WTC11 (cell line): ENCODE data around the gene MYBPC1. TPM values are rescaled to one million over a fixed set of nuclear protein-coding genes. Genes with fewer than 3 reads are reported as not detected.

Experiments
- ATAC-seq: fragments of 200-7000 bp; cut with Tn5 transposase; 2 replicates; pipeline ENCODE4 v1.10.0; 2021; ENCODE audit warnings: mild to moderate bottlenecking, moderate library complexity
- CTCF ChIA-PET: fragments of 300-600 bp; sonication (Branson Sonifier 250); formaldehyde crosslinking; loops from one replicate; lab custom pipeline; 2021; ENCODE audit warnings: antibody characterized with exemption; lab: Charles Lee
- POLR2A ChIA-PET: fragments of 350-600 bp; sonication (Branson Sonifier 250); formaldehyde crosslinking; loops from one replicate; lab custom pipeline; 2021; ENCODE audit warnings: antibody characterized with exemption; lab: Charles Lee
- DNase-seq: peaks from one replicate; pipeline ENCODE4 v3.0.0; 2021; ENCODE audit warnings: low spot score
- H3K27ac Mint-ChIP-seq: 2 replicates; pipeline ENCODE4 v1.8.0; 2021; ENCODE audit warnings: mixed read lengths
- H3K27me3 Mint-ChIP-seq: 2 replicates; pipeline ENCODE4 v1.8.0; 2021; ENCODE audit warnings: low read depth, mild to moderate bottlenecking, moderate library complexity, mixed read lengths
- H3K36me3 Mint-ChIP-seq: 2 replicates; pipeline ENCODE4 v1.8.0; 2021; ENCODE audit warnings: mixed read lengths
- H3K4me1 Mint-ChIP-seq: 2 replicates; pipeline ENCODE4 v1.8.0; 2022; ENCODE audit warnings: mixed read lengths
- H3K4me3 Mint-ChIP-seq: 2 replicates; pipeline ENCODE4 v1.8.0; 2021; ENCODE audit warnings: mild to moderate bottlenecking, moderate library complexity, mixed read lengths
- H3K9me3 Mint-ChIP-seq: 2 replicates; pipeline ENCODE4 v1.8.0; 2021; ENCODE audit warnings: mixed read lengths
- ARID4B ChIP-seq: sonication (generic); formaldehyde crosslinking; IDR thresholded peaks from 2 replicates; pipeline ENCODE4 v1.8.0; 2023; ENCODE audit warnings: missing genetic modification reagents, mild to moderate bottlenecking, borderline replicate concordance
- ETV6 ChIP-seq: sonication (generic); formaldehyde crosslinking; IDR thresholded peaks from 2 replicates; pipeline ENCODE4 v1.8.1; 2022; ENCODE audit warnings: mild to moderate bottlenecking, missing genetic modification reagents
- FOXP1 ChIP-seq: sonication (generic); formaldehyde crosslinking; IDR thresholded peaks from 2 replicates; pipeline ENCODE4 v1.8.0; 2022; ENCODE audit warnings: missing genetic modification reagents, mild to moderate bottlenecking, moderate library complexity, borderline replicate concordance
- GRHL2 ChIP-seq: fragments of 250-450 bp; sonication (Bioruptor Pico); IDR thresholded peaks from 2 replicates; pipeline ENCODE4 v1.8.0; 2022; ENCODE audit warnings: mild to moderate bottlenecking, moderate library complexity; ENCODE audit not compliant: insufficient replicate concordance, severe bottlenecking
- JAZF1 ChIP-seq: fragments of 250-450 bp; sonication (Bioruptor Pico); IDR thresholded peaks from 2 replicates; pipeline ENCODE4 v1.9.0; 2021; ENCODE audit warnings: moderate library complexity, mild to moderate bottlenecking, inconsistent platforms
- JUN ChIP-seq: sonication (generic); formaldehyde crosslinking; IDR thresholded peaks from 2 replicates; pipeline ENCODE4 v1.8.0; 2023; ENCODE audit warnings: mild to moderate bottlenecking, missing genetic modification reagents
- NFE2L1 ChIP-seq: sonication (generic); formaldehyde crosslinking; IDR thresholded peaks from 2 replicates; pipeline ENCODE4 v1.8.1; 2023; ENCODE audit warnings: missing genetic modification reagents
- NFYB ChIP-seq: sonication (generic); formaldehyde crosslinking; conservative IDR thresholded peaks from 2 replicates; pipeline ENCODE4 v1.8.0; 2022; ENCODE audit warnings: low read depth, missing genetic modification reagents
- NR1H2 ChIP-seq: sonication (generic); formaldehyde crosslinking; IDR thresholded peaks from 2 replicates; pipeline ENCODE4 v1.9.0; 2021; ENCODE audit warnings: mild to moderate bottlenecking, moderate library complexity, missing genetic modification reagents
- RORB ChIP-seq: fragments of 250-450 bp; sonication (Bioruptor Pico); IDR thresholded peaks from 2 replicates; pipeline ENCODE4 v1.9.0; 2021; ENCODE audit warnings: mild to moderate bottlenecking
- SMAD3 ChIP-seq: sonication (generic); formaldehyde crosslinking; IDR thresholded peaks from 2 replicates; pipeline ENCODE4 v1.8.0; 2022; ENCODE audit warnings: missing genetic modification reagents, mild to moderate bottlenecking, borderline replicate concordance
- TEAD1 ChIP-seq: sonication (generic); formaldehyde crosslinking; IDR thresholded peaks from 2 replicates; pipeline ENCODE4 v1.8.0; 2022; ENCODE audit warnings: mild to moderate bottlenecking, missing genetic modification reagents
- ZBTB21 ChIP-seq: sonication (generic); formaldehyde crosslinking; IDR thresholded peaks from 2 replicates; pipeline ENCODE4 v1.8.1; 2023; ENCODE audit warnings: mild to moderate bottlenecking, missing genetic modification reagents, borderline replicate concordance
- ZNF138 ChIP-seq: sonication (generic); formaldehyde crosslinking; conservative IDR thresholded peaks from 2 replicates; pipeline ENCODE4 v1.8.1; 2022; ENCODE audit warnings: mild to moderate bottlenecking, moderate library complexity, missing genetic modification reagents
- ZNF232 ChIP-seq: sonication (generic); formaldehyde crosslinking; IDR thresholded peaks from 2 replicates; pipeline ENCODE4 v1.8.0; 2022; ENCODE audit warnings: mild to moderate bottlenecking, missing genetic modification reagents
- ZNF263 ChIP-seq: sonication (generic); formaldehyde crosslinking; IDR thresholded peaks from 2 replicates; pipeline ENCODE4 v1.8.1; 2022; ENCODE audit warnings: low read depth, mild to moderate bottlenecking, moderate library complexity, missing genetic modification reagents
- ZNF317 ChIP-seq: sonication (generic); formaldehyde crosslinking; IDR thresholded peaks from 2 replicates; pipeline ENCODE4 v1.8.1; 2023; ENCODE audit warnings: low read depth, mild to moderate bottlenecking, moderate library complexity, missing genetic modification reagents, borderline replicate concordance
- total RNA-seq: library from RNA; stranded (reverse); gene quantifications from 3 replicates; pipeline ENCODE4 v1.2.3, GENCODE V29; 2021
- TF ChIP-seq, protein P1 (sequence below): fragments of 200-600 bp; IDR thresholded peaks from 2 replicates; pipeline ENCODE4 v1.8.0; 2022; ENCODE audit warnings: antibody characterized with exemption
- TF ChIP-seq, protein P2 (sequence below): sonication (generic); formaldehyde crosslinking; IDR thresholded peaks from 2 replicates; pipeline ENCODE4 v1.8.0; 2022; ENCODE audit warnings: missing genetic modification reagents
- TF ChIP-seq, protein P3 (sequence below): sonication (generic); formaldehyde crosslinking; IDR thresholded peaks from 2 replicates; pipeline ENCODE4 v1.8.1; 2022; ENCODE audit warnings: missing genetic modification reagents, borderline replicate concordance
- TF ChIP-seq, protein P4 (sequence below): sonication (generic); formaldehyde crosslinking; IDR thresholded peaks from 2 replicates; pipeline ENCODE4 v1.8.1; 2022; ENCODE audit warnings: low read depth, mild to moderate bottlenecking, moderate library complexity, missing genetic modification reagents, borderline replicate concordance

MYBPC1 gene
- total RNA-seq, 1 experiment from 2014 or later = not detected

GRCh38 chr12:101637936-101638335, 43.2 kb downstream of the MYBPC1 start:
- ATAC-seq (no peak), DNase-seq (no peak)
- Mint-ChIP-seq H3K36me3 (no peaks in the 10 kb centered on the region), H3K9me3 (no peaks in the 10 kb centered on the region), H3K27me3 (peaks cover 28% of the 10 kb centered on the region)
- no peak for TF ChIP-seq ZNF263 (CRISPR knock-in tag)
- TF ChIP-seq, protein P1, sequence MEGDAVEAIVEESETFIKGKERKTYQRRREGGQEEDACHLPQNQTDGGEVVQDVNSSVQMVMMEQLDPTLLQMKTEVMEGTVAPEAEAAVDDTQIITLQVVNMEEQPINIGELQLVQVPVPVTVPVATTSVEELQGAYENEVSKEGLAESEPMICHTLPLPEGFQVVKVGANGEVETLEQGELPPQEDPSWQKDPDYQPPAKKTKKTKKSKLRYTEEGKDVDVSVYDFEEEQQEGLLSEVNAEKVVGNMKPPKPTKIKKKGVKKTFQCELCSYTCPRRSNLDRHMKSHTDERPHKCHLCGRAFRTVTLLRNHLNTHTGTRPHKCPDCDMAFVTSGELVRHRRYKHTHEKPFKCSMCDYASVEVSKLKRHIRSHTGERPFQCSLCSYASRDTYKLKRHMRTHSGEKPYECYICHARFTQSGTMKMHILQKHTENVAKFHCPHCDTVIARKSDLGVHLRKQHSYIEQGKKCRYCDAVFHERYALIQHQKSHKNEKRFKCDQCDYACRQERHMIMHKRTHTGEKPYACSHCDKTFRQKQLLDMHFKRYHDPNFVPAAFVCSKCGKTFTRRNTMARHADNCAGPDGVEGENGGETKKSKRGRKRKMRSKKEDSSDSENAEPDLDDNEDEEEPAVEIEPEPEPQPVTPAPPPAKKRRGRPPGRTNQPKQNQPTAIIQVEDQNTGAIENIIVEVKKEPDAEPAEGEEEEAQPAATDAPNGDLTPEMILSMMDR = no peak
- no peak for TF ChIP-seq GRHL2 (CRISPR knock-in tag)
- no peak for TF ChIP-seq NR1H2 (CRISPR knock-in tag)
- TF ChIP-seq ZNF317 (CRISPR knock-in tag) = no peak
- TF ChIP-seq JAZF1 (CRISPR knock-in tag) = no peak
- TF ChIP-seq NFYB = no peak
- TF ChIP-seq NFE2L1 (CRISPR knock-in tag) = no peak
- TF ChIP-seq TEAD1 = no peak
- TF ChIP-seq, protein P2, sequence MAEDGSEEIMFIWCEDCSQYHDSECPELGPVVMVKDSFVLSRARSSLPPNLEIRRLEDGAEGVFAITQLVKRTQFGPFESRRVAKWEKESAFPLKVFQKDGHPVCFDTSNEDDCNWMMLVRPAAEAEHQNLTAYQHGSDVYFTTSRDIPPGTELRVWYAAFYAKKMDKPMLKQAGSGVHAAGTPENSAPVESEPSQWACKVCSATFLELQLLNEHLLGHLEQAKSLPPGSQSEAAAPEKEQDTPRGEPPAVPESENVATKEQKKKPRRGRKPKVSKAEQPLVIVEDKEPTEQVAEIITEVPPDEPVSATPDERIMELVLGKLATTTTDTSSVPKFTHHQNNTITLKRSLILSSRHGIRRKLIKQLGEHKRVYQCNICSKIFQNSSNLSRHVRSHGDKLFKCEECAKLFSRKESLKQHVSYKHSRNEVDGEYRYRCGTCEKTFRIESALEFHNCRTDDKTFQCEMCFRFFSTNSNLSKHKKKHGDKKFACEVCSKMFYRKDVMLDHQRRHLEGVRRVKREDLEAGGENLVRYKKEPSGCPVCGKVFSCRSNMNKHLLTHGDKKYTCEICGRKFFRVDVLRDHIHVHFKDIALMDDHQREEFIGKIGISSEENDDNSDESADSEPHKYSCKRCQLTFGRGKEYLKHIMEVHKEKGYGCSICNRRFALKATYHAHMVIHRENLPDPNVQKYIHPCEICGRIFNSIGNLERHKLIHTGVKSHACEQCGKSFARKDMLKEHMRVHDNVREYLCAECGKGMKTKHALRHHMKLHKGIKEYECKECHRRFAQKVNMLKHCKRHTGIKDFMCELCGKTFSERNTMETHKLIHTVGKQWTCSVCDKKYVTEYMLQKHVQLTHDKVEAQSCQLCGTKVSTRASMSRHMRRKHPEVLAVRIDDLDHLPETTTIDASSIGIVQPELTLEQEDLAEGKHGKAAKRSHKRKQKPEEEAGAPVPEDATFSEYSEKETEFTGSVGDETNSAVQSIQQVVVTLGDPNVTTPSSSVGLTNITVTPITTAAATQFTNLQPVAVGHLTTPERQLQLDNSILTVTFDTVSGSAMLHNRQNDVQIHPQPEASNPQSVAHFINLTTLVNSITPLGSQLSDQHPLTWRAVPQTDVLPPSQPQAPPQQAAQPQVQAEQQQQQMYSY = no peak
- TF ChIP-seq JUN (CRISPR knock-in tag) = no peak
- TF ChIP-seq, all 79 proteins: peak for 0
- H3K27ac Mint-ChIP-seq = no peak overlapping the region
- H3K4me1 Mint-ChIP-seq = peaks cover 15% of the 10 kb centered on the region
- POLR2A ChIA-PET = no interaction called here
- CTCF ChIA-PET = no interaction called here
- H3K4me3 Mint-ChIP-seq = no peak overlapping the region

DNA sequence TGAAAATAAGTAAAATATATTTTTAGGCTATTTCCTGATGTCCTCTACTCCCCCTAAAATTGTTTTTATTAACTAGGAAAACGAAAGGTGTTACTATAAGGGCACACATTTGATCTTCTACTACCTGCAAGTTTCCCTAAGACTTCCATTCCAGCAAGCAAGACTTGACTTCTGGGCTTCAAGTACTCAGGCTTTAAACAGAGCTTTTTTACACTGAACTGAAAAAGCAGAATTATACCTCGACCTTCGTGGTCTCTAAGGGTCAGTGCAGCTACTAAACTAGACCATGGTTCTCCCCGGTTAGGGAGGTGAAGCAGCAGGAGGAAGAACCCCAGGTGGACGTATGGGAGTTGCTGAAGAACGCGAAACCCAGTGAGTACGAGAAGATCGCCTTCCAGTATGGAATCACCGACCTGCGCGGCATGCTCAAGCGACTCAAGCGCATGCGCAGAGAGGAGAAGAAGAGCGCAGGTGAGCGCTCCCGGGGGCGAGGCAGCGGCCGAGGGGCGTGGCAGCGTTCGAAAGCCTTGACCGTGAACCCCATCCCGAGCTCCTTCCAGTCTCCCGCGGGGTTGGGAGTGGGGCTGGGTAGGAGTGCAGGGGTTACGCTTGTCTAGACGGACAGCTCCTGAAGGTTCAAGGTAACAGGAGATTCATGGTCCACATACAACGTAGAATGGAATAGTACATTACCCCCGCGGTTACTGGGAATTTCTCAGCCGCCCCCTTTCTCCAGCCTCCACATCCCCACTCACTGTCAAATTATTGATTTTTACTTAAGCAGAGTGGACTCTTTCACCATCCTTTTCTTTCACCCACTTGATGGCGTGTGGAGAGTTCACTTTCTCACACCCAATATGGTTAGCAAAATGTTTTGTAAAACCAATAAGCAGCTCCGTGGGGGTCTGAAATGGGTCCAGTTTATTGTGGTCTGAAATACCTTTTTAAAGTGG, 47.6 kb downstream of the MYBPC1 start:
- no peak overlapping the region for H3K27ac Mint-ChIP-seq
- CTCF ChIA-PET = interaction anchor here (0.6 to 1.4 kb wide), 2 partner anchors 30 to 131 kb away, joined by 3 read pairs; no protein-coding TSS in a partner anchor
- peaks cover 13% of the 10 kb centered on the region for H3K4me1 Mint-ChIP-seq
- POLR2A ChIA-PET = interaction anchor here (0.6 kb wide), 1 partner anchor 18 kb away, joined by 3 read pairs; no protein-coding TSS in a partner anchor
- H3K4me3 Mint-ChIP-seq = peak overlapping the region; percentile 65
- ATAC-seq (peak; percentile 98), DNase-seq (peak; percentile 85)
- H3K27me3 Mint-ChIP-seq = peaks cover 37% of the 10 kb centered on the region
- H3K36me3 Mint-ChIP-seq = no peaks in the 10 kb centered on the region
- H3K9me3 Mint-ChIP-seq = no peaks in the 10 kb centered on the region
- TF ChIP-seq ZNF138 (CRISPR knock-in tag) = 0 out of 2 replicates have a peak, but pooled peaks have one; percentile 62
- TF ChIP-seq, protein P3, sequence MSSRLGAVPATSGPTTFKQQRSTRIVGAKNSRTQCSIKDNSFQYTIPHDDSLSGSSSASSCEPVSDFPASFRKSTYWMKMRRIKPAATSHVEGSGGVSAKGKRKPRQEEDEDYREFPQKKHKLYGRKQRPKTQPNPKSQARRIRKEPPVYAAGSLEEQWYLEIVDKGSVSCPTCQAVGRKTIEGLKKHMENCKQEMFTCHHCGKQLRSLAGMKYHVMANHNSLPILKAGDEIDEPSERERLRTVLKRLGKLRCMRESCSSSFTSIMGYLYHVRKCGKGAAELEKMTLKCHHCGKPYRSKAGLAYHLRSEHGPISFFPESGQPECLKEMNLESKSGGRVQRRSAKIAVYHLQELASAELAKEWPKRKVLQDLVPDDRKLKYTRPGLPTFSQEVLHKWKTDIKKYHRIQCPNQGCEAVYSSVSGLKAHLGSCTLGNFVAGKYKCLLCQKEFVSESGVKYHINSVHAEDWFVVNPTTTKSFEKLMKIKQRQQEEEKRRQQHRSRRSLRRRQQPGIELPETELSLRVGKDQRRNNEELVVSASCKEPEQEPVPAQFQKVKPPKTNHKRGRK = no peak
- peak; percentile 62 for TF ChIP-seq ETV6
- peak; percentile 63; the same call in 1 of the 2 replicates for TF ChIP-seq ZBTB21 (CRISPR knock-in tag)
- peak; percentile 41; the same call in 1 of the 2 replicates for TF ChIP-seq FOXP1 (CRISPR knock-in tag)
- no peak for TF ChIP-seq RORB (CRISPR knock-in tag)
- TF ChIP-seq, protein P4, sequence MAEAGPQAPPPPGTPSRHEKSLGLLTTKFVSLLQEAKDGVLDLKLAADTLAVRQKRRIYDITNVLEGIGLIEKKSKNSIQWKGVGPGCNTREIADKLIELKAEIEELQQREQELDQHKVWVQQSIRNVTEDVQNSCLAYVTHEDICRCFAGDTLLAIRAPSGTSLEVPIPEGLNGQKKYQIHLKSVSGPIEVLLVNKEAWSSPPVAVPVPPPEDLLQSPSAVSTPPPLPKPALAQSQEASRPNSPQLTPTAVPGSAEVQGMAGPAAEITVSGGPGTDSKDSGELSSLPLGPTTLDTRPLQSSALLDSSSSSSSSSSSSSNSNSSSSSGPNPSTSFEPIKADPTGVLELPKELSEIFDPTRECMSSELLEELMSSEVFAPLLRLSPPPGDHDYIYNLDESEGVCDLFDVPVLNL (CRISPR knock-in tag) = no peak
- TF ChIP-seq SMAD3 = peak; percentile 47; the same call in 1 of the 2 replicates
- peak; percentile 73; the same call in 1 of the 2 replicates for TF ChIP-seq ARID4B (CRISPR knock-in tag)
- peak; percentile 90 for TF ChIP-seq ZNF232 (CRISPR knock-in tag)
